ENCODE data around the gene ARMCX6.
"Not testable (repeated sequence)": the region's sequence is repeated elsewhere in the genome, so short reads cannot be mapped to it uniquely, and the experiment has no call there.

The ARMCX6 gene

DNA sequence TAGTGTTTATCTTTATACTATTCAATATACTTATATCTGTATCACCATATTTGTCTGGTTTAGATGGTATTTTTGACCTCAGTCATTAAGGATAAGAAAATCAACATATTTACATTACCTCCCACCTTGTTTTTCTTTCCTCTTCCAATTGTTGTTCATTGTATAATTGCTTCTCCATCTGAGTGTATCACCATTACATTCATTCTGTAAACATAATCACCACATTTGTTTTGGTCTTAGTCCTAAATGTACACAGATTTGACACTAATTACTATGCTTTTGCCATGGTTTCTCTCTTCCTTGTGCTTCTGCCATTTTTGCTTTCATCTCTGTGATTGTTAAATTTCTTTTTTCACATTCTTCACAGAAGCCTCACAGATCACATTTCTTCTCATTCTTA lies 12.7 kb downstream of the ARMCX6 start:
- H3K27me3 ChIP-seq (ENCODE audit: insufficient read depth, low read length, poor library complexity): peaks cover 3% of the 10 kb centered on the region
- DNase-seq (no peak), ATAC-seq (ENCODE audit: insufficient read depth, low read depth) (no peak)
- H3K9ac ChIP-seq (ENCODE audit: low read depth, low read length): no peak overlapping the region
- no peaks in the 10 kb centered on the region for H3K9me3 ChIP-seq (ENCODE audit: insufficient read depth, low read length, severe bottlenecking)
- no peaks in the 10 kb centered on the region for H3K36me3 ChIP-seq (ENCODE audit: insufficient read depth, low read length)
- no peak overlapping the region for H3K4me2 ChIP-seq (ENCODE audit: insufficient read depth, low read length)
- H3K79me2 ChIP-seq (ENCODE audit: insufficient read depth, low read length): no peaks in the 10 kb centered on the region
- H3K27ac ChIP-seq (ENCODE audit: low read length): no peak overlapping the region
- TF ChIP-seq, protein P1, sequence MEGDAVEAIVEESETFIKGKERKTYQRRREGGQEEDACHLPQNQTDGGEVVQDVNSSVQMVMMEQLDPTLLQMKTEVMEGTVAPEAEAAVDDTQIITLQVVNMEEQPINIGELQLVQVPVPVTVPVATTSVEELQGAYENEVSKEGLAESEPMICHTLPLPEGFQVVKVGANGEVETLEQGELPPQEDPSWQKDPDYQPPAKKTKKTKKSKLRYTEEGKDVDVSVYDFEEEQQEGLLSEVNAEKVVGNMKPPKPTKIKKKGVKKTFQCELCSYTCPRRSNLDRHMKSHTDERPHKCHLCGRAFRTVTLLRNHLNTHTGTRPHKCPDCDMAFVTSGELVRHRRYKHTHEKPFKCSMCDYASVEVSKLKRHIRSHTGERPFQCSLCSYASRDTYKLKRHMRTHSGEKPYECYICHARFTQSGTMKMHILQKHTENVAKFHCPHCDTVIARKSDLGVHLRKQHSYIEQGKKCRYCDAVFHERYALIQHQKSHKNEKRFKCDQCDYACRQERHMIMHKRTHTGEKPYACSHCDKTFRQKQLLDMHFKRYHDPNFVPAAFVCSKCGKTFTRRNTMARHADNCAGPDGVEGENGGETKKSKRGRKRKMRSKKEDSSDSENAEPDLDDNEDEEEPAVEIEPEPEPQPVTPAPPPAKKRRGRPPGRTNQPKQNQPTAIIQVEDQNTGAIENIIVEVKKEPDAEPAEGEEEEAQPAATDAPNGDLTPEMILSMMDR (IDR thresholded peaks at IDR 0.05; ENCODE audit: borderline replicate concordance, extremely low read depth, low read length, poor library complexity, severe bottlenecking): no peak
- TF ChIP-seq EZH2 (IDR thresholded peaks at IDR 0.05; ENCODE audit: borderline replicate concordance, low read depth, low read length, severe bottlenecking): no peak
- no peaks in the 10 kb centered on the region for H4K20me1 ChIP-seq (ENCODE audit: insufficient read depth, low read length)
- no peak overlapping the region for H3K4me3 ChIP-seq (ENCODE audit: low read depth in 1 of 2, low read length in 2 of 2)
- H3K4me1 ChIP-seq (ENCODE audit: insufficient read depth, low read length): no peaks in the 10 kb centered on the region
- no peak overlapping the region for H2AFZ ChIP-seq (ENCODE audit: low read depth, low read length)

GRCh38 chrX:101602077-101602476 lies 15.7 kb downstream of the ARMCX6 start:
- H3K27me3 ChIP-seq (ENCODE audit: insufficient read depth, low read length, poor library complexity): peaks cover 3% of the 10 kb centered on the region
- H3K4me1 ChIP-seq (ENCODE audit: insufficient read depth, low read length): no peaks in the 10 kb centered on the region
- TF ChIP-seq, protein P1 (IDR thresholded peaks at IDR 0.05; ENCODE audit: borderline replicate concordance, extremely low read depth, low read length, poor library complexity, severe bottlenecking): no peak
- TF ChIP-seq EZH2 (IDR thresholded peaks at IDR 0.05; ENCODE audit: borderline replicate concordance, low read depth, low read length, severe bottlenecking): no peak
- no peak overlapping the region for H3K4me2 ChIP-seq (ENCODE audit: insufficient read depth, low read length)
- H2AFZ ChIP-seq (ENCODE audit: low read depth, low read length): no peak overlapping the region
- no peak overlapping the region for H3K9ac ChIP-seq (ENCODE audit: low read depth, low read length)
- DNase-seq (no peak), ATAC-seq (ENCODE audit: insufficient read depth, low read depth) (no peak)
- H3K36me3 ChIP-seq (ENCODE audit: insufficient read depth, low read length): no peaks in the 10 kb centered on the region
- no peaks in the 10 kb centered on the region for H3K9me3 ChIP-seq (ENCODE audit: insufficient read depth, low read length, severe bottlenecking)
- no peak overlapping the region for H3K27ac ChIP-seq (ENCODE audit: low read length)
- H3K4me3 ChIP-seq (ENCODE audit: low read depth in 1 of 2, low read length in 2 of 2): no peak overlapping the region
- no peaks in the 10 kb centered on the region for H3K79me2 ChIP-seq (ENCODE audit: insufficient read depth, low read length)
- H4K20me1 ChIP-seq (ENCODE audit: insufficient read depth, low read length): no peaks in the 10 kb centered on the region

DNA sequence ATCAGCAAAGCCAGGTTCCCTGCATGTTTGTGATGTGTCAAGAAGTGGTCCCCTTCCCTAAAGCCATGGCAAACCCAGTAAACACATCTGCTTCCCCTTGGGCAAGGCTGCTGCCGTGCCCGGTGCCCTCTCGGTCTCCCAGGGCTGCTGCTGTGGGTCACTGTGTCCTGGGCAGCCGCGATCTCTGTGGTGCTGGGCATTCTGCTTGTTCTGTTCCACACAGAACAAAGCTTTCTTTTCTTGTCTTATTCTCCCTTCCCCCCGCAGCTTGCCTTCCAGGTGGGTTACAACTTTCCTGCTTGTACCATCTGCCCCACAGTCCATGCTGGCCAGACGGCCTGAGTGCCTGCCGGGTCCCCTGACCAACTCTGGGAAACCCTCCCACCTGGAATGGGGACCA lies 18.2 kb downstream of the ARMCX6 start:
- H3K4me3 ChIP-seq (ENCODE audit: low read depth in 1 of 2, low read length in 2 of 2); H3K9ac ChIP-seq (ENCODE audit: low read depth, low read length); H3K36me3 ChIP-seq (ENCODE audit: insufficient read depth, low read length); H3K27me3 ChIP-seq (ENCODE audit: insufficient read depth, low read length, poor library complexity); H3K9me3 ChIP-seq (ENCODE audit: insufficient read depth, low read length, severe bottlenecking); H3K4me1 ChIP-seq (ENCODE audit: insufficient read depth, low read length); H4K20me1 ChIP-seq (ENCODE audit: insufficient read depth, low read length); ATAC-seq (ENCODE audit: insufficient read depth, low read depth); H2AFZ ChIP-seq (ENCODE audit: low read depth, low read length); DNase-seq; H3K79me2 ChIP-seq (ENCODE audit: insufficient read depth, low read length); H3K27ac ChIP-seq (ENCODE audit: low read length); H3K4me2 ChIP-seq (ENCODE audit: insufficient read depth, low read length): not testable (repeated sequence)

DNA sequence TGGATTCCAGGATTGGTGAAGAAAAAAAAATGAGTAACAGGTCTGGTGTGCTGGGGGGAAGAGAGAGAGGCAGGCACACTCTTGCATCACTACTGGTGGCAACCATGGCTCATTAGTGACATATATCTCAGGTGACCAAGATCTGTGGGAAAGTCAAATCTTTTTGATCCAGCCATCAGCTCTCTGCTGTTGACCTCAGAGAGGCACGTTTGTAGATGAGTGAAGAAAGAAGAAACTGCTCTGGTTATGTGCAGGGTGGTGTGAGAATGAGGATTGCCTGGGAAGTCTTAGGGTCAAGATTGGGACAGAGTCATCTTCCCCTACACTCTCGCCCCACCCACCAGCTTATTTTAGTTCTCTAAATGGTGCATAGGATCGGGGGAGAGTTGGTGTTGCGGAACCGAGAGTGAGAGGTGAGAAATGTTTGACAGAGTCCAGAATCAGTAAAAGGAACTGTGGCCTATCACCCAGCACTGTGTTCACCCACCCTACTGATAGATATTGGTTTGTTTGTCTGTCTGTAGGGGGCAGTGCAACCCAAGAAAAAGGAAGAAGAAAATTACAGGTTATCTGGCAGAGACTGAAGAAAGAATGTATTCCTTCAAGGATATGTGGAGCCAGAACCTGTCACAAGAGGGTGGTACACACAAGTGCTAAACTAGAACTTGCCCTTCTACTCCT lies 21.9 kb downstream of the ARMCX6 start:
- ATAC-seq (ENCODE audit: insufficient read depth, low read depth) (peak; percentile 83), DNase-seq (peak; percentile 10)
- TF ChIP-seq EZH2 (IDR thresholded peaks at IDR 0.05; ENCODE audit: borderline replicate concordance, low read depth, low read length, severe bottlenecking): no peak
- TF ChIP-seq, protein P1 (IDR thresholded peaks at IDR 0.05; ENCODE audit: borderline replicate concordance, extremely low read depth, low read length, poor library complexity, severe bottlenecking): peak; percentile 62
- Histone ChIP-seq H3K4me3 (ENCODE audit: low read depth in 1 of 2, low read length in 2 of 2) (no peak overlapping the region), H3K9ac (ENCODE audit: low read depth, low read length) (no peak overlapping the region), H4K20me1 (ENCODE audit: insufficient read depth, low read length) (no peaks in the 10 kb centered on the region), H3K4me1 (ENCODE audit: insufficient read depth, low read length) (no peaks in the 10 kb centered on the region), H3K4me2 (ENCODE audit: insufficient read depth, low read length) (no peak overlapping the region), H3K9me3 (ENCODE audit: insufficient read depth, low read length, severe bottlenecking) (no peaks in the 10 kb centered on the region), H3K79me2 (ENCODE audit: insufficient read depth, low read length) (no peaks in the 10 kb centered on the region), H3K27ac (ENCODE audit: low read length) (no peak overlapping the region), H3K27me3 (ENCODE audit: insufficient read depth, low read length, poor library complexity) (no peaks in the 10 kb centered on the region), H2AFZ (ENCODE audit: low read depth, low read length) (no peak overlapping the region), H3K36me3 (ENCODE audit: insufficient read depth, low read length) (no peaks in the 10 kb centered on the region)

Measured in DND-41 (cell line).